ENCODE measurements around the gene RSKR.

DNA sequence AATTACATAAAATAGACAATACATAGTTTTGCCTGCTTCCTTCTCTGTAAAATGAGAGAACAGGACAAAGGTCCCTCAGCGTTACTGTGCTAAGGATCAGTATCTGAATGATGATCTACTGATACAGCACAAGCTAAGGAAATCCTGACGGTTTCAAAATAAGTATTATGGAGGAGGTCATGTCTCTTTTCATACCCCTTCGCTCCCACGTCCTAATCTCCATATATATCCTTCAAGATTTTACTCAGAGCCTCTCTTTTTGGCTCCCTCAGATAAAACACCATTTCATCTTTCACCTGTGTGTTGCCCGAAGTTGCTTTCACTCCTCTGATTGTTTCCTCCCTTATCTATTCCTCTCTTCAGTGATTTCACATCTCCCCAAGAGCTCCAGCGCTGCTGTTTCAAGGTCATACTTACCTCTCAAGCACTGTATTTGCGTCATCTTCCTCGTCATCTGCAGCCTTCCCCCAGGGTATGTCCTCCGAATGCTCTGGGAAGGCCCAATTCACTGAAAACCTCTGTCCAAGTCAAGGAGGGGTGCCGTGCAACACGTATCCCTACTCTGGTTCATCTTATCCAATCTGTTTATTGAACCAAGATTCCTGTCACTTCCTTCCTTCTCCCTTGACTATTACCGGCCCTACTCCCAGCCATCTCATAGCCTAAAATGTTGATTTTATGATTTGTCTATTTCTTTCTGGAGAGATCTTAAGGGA is 32.2 kb upstream of the RSKR start:
- no peak for TF ChIP-seq SPI1 (IDR thresholded peaks at IDR 0.05; ENCODE audit: low read depth, low read length)
- no peak; the same call in 1 of the 2 replicates for TF ChIP-seq POLR2A (IDR thresholded peaks at IDR 0.05; ENCODE audit: low read depth, low read length)
- TF ChIP-seq POLR2AphosphoS5 (IDR thresholded peaks at IDR 0.05; ENCODE audit: low read depth, low read length) = no peak
- no peak for TF ChIP-seq TAF1 (IDR thresholded peaks at IDR 0.05; ENCODE audit: low read depth, low read length)

All from GM12891 (cell line).